NCI-H146 treated with DMSO at 0.1 percent for 48 hours (cell line): ENCODE results near the gene UNC5B.

ENCODE experiments used
- DNase-seq: peaks from one replicate; lab custom pipeline; 2025; ENCODE audit not compliant: unreplicated experiment; lab: John Stamatoyannopoulos, UW

The UNC5B gene

DNA sequence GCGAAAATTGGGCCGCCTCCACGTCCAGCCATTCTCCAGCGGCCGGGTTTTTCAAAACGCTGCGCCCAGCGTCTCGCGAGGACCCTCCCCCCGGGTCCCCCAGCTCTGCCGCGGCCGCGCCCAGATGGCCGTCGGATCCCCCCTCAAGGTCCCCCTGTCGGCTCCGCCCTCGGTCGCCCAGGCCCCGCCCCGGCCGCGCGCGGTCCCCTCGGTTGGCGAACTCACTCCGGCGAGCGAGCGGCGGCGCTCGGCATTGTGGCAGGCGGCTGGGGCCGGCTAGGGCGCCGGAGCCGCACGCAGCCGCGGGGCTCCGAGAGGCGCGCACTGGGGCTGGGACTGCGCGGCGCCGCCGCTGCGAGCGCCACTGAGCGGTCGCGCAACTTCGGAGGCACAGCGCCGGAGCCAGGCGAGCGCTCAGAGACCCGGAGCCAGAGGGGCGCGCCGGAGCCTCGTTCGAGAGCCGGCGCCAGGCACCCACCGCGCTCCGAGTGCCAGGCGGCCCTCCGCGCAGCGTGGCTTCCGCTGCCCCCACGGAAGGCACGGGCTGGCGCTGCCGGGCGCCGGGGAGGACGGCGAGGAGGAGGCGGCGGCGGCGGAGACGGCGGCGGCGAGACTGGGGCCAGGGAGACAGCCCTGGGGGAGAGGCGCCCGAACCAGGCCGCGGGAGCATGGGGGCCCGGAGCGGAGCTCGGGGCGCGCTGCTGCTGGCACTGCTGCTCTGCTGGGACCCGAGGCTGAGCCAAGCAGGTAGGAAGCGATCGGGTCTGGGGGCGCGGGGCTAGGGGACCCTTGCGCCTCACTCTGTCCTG, at the start of gene UNC5B:
TSS of gene UNC5B (plus strand) at position 253 of the 809 bp plus-strand sequence. CDS start at position 669, 416 bp downstream.
- peak; percentile 76 for DNase-seq

DNA sequence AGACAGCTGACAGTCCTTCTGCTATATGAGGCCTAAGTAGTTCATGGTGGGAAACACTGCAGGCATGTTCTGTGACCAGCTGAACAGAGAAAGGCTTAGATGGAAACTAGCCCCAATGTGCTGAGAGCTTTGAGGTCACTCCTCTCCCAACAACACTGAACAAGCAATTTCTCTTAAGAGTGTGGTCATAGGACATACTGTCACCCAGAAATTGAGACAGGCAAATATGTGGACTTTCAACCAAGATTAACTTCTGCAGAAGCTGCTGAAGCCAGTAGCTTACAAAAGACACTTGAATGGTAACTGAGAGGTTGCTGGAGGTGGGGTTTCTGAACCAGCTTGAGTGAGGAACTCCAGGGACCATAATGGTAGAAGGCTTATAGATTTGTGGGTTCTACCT, 38.9 kb upstream of the UNC5B start:
- no peak for DNase-seq

DNA sequence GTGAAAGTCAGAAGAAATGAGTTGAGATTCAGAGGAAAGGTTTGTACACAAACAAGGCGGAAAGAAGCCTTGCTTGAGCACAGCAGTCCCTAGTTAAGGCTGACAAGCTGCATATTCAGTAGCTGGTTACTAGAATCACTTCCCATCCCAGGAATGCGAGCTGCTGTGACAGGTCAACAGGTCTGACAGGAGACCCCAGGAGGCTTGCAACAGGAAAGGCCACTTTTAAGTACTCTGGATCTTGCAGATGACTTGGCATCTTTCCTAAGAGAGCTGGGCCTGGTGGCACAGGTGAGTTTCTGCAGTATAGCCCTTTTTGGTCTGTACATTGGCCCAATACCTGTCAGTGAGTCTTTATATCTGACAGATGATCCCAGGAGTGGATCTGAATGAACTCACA, 35.7 kb upstream of the UNC5B start:
- DNase-seq: no peak

DNA sequence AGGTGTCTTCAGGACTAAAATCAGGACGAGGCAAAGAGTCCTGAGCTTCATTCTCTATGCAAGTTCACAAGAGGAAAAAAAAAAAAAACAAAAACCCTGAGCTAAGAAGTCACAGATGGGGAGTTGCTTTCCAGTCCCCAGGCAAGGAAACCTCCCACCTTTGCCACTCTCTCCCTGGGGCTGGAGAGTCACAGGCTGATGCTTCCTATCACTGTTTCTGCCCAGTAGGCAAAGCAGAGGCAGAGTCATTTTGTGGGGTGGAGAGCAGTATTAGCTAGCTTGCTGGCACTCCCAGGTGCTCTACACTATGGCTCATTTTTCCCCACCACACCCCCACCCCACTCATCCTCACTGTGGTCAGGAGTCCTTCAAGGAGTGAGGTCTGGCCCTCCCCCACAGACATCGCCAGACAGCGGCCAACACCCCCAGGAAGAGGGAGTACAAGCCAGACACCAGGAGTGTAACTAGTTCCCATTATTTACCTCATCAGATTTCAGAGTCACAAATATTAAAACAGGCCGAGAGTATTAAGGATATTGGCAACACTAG, 34.6 kb upstream of the UNC5B start:
- DNase-seq: no peak

DNA sequence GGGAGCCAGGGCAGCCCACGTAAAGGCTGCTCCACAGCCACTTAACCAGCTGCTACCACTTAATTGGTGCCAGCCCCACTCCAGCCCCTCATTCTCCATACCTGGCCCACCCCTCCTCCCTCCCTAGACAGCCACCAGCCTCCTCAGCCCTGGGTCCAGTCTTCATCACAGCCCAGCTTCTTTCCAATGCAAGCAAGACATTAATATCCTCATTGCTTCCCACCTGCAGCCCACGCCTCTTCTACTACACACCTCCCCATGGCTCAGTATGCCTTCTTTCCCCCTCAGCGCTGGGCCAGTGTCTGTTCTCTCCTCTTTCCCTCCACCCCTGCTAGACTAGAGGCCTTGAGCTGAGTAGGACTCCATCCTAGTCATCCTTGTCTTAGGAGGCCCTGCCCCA, 33.5 kb upstream of the UNC5B start:
- no peak for DNase-seq

DNA sequence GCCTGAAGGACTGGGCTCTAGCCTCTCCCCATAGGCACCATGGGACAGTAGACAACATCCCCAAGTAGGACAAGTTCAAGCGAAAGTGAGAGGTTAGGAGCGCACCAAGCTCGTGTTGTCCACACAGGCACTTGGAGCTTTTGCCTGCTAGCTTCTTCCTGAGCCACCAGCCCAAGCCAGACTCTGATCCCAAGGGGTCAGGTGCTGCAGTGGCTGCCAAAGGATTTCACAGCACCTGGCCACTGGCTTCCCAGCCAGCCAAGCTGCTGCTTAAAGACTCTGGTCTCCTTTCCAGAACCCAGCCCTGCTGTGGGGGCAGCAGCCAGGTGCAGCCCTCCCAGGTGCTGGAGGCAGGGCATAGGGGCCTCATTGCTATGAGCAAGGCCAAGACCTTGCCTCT, 33.0 kb upstream of the UNC5B start:
- DNase-seq: no peak

DNA sequence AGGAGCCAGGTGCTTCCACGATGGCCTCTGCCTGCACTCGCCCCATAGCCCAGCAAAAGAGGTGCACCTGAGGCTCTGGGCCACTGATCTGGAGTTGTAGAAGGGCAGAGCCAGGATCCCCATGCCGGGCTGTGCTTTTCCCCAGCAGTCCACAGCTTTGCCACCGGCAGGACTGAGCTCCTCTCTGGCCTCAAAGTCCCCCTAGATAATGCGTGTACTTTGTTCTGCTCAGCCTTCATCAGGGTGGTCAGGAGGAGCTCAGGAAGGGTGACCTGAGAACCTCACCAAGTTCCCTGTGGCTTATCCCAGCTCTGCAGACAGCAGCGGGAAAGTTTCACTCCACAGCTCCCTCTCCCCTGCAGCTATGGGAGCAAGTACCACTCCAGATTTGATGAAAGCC, 27.9 kb upstream of the UNC5B start:
- no peak for DNase-seq

DNA sequence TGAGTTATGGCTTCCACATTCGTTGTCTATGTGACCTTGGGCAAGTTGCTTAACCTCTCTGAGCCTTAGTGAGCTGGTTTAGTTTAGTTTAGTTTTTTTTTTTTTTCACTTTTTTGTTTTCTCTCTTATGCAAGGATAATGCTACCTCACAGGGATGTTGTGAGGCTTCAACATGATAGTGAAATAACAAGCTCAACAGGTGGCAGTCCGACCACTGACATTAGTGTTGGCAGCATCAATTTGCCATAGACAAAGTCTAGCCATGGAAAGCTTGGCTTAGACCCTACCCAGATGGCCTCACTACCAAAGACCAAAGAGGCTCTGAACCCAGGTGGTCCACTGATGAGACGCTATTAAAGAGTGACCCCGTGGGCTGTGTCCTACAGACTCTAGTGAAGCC, 27.2 kb upstream of the UNC5B start:
- no peak for DNase-seq

DNA sequence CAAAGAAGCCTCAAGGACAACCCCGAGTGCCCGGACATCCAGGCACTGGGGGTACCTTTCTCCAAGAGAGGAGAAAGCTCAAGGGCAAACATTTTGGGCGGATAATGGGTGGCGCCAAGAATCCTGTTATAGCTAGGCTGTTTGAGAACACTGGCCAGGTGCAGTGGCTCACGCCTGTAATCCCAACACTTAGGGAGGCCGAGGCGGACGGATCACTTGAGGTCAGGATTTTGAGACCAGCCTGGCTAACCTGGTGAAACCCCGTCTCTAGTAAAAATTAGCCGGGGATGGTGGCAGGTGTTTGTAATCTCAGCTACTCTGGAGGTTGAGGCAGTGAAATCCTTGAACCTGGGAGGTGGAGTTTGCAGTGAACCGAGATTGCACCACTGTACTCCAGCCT, 25.2 kb upstream of the UNC5B start:
- DNase-seq: no peak

DNA sequence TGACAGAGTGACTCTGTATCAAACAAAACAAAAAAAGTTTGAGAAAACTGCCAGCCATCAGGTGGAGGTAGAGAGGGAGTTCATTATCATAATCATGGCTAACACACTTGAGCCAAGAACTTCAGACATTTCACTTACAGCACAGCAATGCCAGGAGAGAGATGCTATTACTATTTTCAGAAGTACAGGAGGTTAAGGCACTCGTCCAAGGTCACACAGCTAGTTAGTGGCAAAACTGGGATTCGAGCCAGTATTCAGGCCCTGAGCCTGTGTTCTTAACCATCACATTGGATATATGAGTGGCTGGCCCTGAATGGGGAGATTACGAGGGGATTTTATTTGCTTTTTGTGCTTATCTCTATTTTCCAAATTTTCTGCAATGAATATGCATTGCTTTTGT, 24.8 kb upstream of the UNC5B start:
- DNase-seq: no peak

DNA sequence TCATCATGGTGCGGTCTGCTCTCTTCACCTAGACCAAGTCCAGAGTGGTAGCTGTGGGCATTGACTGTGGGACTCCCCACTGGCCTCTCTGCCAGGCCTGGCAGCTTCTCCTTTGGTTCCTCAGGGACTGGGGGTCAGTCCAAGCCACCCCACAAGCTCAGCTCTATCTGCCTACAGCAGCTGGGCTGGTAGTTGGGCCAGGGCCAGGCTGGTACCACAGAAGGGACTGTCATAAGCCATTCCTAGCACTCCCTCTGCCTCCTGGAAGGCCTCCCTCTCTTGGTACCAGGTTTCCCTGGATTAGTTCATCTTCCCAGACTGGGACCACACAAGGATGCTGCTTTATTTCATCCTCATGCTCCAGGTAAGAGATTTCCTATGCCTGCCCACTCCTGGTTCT, 24.2 kb upstream of the UNC5B start:
- no peak for DNase-seq

DNA sequence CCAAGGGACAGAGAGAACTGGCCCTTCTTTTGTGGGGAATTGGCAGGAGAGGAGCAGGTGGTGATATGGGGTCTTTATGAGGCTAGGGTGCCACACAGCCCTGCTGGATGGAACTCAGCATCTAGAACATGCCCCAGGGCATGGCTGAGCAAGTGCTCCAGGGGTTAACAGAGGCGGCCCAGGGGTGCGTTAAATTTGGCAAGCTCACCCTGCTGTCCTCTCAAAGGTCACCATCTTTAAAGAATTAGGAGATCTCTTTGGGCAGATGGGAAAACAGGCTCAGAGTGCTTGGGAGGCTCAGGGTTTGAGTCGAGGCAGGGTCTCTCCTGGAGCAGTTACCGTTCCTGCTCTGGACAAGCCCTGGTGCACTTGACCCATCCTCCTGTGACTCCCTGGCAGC, 21.4 kb upstream of the UNC5B start:
- no peak for DNase-seq

DNA sequence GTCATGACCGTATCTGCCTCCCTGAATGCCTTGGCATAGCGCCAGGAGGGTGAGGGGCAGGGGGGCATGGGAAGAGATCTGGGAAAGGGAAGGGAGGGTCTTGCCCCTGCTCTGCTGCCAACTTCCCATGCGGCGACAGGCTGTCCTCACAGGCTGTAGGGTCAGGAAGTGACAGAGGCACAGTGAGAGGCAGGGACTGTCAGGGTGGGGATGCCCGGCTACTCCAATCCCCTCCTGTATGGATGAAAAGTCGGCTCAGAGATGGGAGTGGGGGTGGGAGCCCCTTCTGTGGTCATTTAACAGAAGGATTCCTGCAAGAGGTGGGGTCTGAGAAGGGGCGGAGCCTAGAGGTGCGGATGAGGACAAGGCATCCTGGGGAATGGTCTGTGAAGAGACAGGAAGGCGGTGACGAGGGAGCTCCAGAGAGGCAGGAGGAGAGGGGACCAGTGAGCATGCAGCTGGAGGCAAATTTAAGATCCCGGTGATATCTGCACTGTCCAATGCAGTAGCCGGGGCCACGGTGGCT, 20.8 kb upstream of the UNC5B start:
- DNase-seq: no peak

DNA sequence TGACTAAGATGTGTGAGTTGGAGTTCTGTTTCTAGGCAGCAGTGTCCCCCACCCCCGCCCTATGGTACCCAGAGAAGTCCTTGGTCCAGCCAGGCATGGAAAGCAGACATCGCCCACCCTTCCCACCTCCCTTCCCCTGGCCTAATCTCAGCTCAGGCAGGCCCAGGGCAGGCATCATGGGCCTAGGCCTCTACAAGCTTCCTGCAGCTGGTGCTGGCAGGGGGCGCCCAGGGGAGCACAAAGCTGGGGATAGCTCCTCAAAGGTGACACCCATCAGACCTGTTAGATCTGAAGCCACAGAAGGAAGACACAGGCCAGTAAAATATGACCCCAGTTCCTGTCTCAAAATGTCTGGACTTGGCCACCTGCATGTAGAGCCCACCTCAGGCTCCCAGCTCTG, 18.9 kb upstream of the UNC5B start:
- DNase-seq: no peak

DNA sequence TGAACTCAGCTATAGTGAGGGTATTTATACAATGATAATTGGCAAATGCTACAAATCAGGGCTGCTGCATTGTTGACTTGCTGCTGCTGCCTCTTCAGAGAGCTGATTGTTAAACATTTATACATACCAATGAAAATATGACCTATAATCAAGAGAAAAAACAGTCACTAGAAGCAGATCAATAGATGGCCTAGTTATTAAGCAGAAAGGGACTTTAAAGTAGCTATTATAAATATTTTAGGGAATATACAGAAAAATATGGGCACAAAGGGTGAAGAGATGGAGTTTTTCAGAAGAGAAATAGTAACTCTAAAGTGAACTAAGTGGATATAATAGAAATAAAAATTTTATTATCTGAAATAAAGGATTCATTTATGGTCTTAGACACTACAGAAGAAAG, 14.4 kb upstream of the UNC5B start:
- DNase-seq: no peak

DNA sequence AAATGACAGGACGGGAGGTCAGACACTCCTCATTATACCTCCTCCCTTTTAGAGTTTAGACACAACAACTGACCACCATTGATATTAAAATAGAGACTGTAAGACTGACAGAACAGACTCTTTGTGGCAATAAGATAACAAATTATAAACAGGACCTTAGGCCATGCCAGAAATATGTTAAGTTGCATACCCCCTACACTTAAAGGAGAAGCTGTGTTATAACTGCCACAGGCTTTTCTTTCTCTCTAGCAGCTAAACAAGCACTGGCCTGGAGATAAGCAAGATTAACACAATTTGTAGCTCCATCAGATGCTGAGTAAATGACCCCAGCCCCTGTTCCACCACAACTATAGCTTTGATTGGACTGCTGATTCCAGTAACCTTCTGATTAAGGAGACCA, 10.5 kb upstream of the UNC5B start:
- no peak for DNase-seq

DNA sequence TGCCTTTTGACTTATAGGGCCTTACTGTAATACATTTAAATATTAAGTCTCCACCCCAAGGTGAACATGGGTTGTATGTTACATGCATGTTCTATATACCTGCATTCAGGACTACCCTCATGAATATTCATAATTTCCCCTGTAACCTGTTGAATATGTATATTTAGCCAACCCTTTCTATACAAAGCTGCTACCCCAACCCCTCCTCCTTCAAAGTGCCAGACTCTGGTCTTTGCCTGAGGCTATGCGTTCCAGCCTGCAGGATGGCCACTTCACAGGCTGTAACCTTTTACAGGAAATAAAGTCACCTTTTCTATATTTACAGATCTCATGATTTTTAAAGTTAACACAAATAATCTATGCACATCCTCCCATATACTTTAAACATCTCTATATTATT, 10.1 kb upstream of the UNC5B start:
- peak; percentile 33 for DNase-seq

DNA sequence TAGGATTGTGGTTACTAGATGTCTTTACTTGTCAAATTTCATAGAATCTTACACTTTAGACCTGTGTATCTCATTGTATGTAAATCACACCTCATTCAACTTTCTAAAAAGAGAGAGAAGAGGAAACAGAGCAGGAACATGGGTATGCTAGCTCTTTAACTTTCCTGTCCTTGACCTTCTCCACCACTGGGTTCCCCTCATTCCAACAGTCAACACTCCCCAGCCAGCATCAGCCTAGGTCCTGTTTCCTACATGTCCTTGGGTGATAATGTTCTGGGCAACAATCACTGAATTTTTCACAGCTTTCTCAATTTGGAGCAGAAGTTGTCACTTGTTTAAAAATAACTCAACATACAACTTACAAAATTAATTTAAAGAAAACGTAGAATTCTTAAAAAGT, 9.2 kb upstream of the UNC5B start:
- DNase-seq: no peak

DNA sequence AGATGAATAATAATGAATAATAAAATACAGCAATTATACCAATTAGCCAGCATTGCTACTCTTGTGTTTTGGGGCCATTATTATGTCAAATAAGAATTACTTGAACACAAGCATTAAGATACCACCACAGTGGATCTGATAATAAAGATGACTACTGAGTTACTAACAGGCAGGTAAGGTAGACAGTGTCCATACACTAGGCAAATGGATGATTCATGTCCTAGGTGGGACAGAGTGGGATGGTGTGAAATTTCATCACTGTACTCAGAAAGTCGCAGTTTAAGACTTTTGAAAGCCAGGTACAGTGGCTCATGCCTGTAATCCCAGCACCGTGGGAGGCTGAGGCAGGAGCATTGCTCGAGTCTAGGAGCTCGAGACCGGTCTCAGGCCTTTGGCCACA, 8.7 kb upstream of the UNC5B start:
- no peak for DNase-seq

DNA sequence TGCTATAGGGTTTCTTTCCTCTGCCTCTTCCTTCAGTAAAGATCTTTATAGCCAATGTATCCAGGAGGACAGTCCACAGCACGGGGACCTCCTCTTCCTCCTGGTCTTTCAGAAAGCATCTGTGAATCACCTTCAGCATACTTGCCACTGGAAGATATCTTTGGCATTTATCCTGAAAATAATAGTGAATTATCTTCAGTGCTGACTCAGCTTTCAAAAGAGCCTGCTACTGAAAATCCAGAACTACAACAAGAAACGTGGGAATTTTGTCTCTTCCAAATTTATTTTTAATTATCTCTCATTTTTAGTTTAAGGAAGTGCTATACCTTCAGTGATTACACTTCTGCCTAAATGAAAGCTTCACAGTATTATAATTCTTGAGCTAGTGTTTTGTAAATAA, 7.6 kb upstream of the UNC5B start:
- no peak for DNase-seq

DNA sequence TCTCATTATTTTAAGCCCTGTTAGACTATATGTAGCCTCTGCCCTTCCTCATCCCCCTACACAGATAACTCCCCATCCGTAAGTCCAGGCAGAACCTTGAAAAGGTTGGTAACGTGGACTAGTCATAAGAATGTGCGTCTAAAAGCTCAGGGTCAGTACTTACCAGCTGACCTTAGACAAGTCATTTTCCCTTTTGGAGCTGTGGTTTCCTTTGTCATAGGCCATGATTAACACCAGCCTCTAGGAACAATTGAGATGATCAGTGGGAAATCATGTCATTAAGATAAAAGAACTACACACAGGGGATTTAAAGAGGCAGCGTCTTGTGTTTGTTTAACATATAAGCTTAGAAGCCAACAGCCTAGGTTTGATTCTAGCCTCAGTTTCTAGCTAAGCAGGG, 6.9 kb upstream of the UNC5B start:
- DNase-seq: peak; percentile 40

DNA sequence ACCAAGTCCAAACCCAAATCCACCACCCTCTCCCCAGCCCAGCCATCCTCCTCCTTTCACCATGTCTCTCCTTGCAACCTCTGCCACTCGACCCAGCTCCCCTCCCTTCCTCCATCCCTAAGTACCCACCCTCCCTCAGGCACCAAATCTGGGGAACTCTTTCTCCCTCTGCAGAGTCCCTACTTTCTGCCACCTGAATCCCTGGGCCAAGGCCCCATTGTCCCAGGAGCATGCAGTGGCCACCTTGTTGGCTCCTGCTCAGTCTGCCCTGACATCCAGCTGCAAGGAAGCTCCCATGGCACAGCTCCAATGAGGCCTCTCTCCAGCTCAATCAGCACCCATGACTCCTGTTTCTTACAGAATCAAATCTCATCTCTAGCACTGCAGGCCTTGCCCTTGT, 5.5 kb upstream of the UNC5B start:
- DNase-seq: no peak

DNA sequence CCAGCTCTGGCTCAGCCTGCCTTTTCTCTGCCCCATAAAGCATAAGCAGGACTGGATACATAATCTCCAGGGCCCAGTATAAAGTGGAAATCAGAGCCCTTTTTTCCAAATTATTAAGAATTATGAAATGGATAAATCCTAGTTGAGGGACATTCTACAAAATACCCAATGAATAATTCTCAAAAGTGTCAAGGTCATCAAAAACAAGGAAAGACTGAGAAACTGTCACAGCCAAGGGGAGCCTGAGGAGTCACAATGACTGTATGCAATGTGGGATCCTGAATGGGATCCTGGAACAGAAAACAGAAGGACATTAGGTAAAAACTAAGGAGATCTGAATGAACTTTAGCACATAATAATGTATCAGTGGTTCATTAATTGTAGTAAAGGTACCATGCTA, 4.8 kb upstream of the UNC5B start:
- no peak for DNase-seq
